ENCODE results near the gene NOC4L.

The NOC4L gene

DNA sequence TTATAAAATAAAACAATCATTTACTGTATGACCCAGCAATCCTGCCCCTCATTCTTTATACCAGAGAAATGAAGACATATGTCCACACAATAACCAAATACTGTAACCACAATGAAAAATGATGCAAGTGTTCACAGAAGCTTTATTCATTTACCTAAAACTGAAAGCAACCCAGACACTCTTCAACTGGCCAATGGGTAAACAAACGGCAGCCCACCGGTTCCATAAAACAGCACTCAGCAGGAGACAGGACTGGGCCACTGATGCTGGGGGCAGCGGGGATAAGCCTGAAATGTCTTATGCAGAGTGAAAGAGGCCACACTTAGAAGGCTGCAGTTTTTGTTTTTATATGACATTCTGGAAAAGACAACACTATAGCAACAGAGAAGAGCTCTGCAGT lies 15.2 kb upstream of the NOC4L start:
- no peak for TF ChIP-seq ZBTB7A (IDR thresholded peaks at IDR 0.05; ENCODE audit: low read depth)
- no peak for TF ChIP-seq TAF1 (IDR thresholded peaks at IDR 0.05; ENCODE audit: low read depth)

DNA sequence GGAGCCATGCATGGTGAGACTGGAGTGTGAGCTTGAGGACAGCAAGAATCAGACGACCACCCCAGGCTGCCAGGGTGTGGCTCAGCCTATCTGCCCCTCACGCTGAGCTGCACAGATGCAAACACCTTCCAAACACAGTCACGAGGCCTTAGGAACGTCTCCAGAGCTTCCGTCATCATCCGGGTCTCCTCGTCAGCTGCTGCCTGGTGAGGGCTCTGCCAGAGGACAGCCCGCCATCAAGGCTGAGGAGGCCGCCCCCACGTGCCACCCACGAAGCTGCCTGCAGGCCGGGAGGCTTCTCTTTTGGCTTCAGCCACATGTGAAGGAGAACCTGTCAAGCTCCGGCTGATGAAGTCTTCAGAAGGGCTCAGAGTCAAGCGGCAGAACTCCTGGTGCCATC lies 13.6 kb upstream of the NOC4L start:
- TF ChIP-seq, protein P1, sequence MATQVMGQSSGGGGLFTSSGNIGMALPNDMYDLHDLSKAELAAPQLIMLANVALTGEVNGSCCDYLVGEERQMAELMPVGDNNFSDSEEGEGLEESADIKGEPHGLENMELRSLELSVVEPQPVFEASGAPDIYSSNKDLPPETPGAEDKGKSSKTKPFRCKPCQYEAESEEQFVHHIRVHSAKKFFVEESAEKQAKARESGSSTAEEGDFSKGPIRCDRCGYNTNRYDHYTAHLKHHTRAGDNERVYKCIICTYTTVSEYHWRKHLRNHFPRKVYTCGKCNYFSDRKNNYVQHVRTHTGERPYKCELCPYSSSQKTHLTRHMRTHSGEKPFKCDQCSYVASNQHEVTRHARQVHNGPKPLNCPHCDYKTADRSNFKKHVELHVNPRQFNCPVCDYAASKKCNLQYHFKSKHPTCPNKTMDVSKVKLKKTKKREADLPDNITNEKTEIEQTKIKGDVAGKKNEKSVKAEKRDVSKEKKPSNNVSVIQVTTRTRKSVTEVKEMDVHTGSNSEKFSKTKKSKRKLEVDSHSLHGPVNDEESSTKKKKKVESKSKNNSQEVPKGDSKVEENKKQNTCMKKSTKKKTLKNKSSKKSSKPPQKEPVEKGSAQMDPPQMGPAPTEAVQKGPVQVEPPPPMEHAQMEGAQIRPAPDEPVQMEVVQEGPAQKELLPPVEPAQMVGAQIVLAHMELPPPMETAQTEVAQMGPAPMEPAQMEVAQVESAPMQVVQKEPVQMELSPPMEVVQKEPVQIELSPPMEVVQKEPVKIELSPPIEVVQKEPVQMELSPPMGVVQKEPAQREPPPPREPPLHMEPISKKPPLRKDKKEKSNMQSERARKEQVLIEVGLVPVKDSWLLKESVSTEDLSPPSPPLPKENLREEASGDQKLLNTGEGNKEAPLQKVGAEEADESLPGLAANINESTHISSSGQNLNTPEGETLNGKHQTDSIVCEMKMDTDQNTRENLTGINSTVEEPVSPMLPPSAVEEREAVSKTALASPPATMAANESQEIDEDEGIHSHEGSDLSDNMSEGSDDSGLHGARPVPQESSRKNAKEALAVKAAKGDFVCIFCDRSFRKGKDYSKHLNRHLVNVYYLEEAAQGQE (IDR thresholded peaks at IDR 0.05; ENCODE audit: low read depth) = no peak
- no peak for TF ChIP-seq ZBTB7A (IDR thresholded peaks at IDR 0.05; ENCODE audit: low read depth)

DNA sequence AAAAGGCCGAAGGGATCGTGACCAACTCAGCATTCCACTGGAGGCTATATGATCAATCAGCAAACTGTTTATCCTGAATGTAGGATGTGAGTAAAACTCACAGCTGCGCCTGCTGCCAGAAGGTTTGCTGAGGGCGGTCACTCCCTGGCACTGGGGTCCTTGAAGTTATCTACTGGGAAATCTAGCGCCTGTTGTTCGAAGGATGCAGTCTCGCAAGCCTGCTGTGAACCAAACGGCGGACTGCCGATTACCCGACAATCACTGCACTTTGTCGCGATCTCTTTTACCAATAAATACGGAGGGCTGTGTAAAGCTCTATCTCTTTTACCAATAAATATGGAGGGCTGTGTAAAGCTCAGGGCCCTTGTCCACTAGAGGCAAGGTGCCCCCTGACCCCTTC lies 13.0 kb upstream of the NOC4L start:
- TF ChIP-seq CEBPB (IDR thresholded peaks at IDR 0.05) (no peak), FOXM1 (IDR thresholded peaks at IDR 0.05; ENCODE audit: borderline replicate concordance, low read depth) (no peak)

GRCh38 chr12:132131952-132132351 lies 12.3 kb upstream of the NOC4L start:
- TF ChIP-seq TAF1 (IDR thresholded peaks at IDR 0.05; ENCODE audit: low read depth) = no peak
- TF ChIP-seq ZBTB7A (IDR thresholded peaks at IDR 0.05; ENCODE audit: low read depth) = no peak
- TF ChIP-seq, protein P1 (IDR thresholded peaks at IDR 0.05; ENCODE audit: low read depth) = no peak
- no peak for TF ChIP-seq EP300 (IDR thresholded peaks at IDR 0.05; ENCODE audit: borderline replicate concordance)
- no peak for TF ChIP-seq CEBPB (IDR thresholded peaks at IDR 0.05)
- no peak for TF ChIP-seq RAD21 (IDR thresholded peaks at IDR 0.05; ENCODE audit: low read depth)
- TF ChIP-seq FOXM1 (IDR thresholded peaks at IDR 0.05; ENCODE audit: borderline replicate concordance, low read depth) = no peak
- TF ChIP-seq CREB1 (IDR thresholded peaks at IDR 0.05; ENCODE audit: low read depth) = no peak

DNA sequence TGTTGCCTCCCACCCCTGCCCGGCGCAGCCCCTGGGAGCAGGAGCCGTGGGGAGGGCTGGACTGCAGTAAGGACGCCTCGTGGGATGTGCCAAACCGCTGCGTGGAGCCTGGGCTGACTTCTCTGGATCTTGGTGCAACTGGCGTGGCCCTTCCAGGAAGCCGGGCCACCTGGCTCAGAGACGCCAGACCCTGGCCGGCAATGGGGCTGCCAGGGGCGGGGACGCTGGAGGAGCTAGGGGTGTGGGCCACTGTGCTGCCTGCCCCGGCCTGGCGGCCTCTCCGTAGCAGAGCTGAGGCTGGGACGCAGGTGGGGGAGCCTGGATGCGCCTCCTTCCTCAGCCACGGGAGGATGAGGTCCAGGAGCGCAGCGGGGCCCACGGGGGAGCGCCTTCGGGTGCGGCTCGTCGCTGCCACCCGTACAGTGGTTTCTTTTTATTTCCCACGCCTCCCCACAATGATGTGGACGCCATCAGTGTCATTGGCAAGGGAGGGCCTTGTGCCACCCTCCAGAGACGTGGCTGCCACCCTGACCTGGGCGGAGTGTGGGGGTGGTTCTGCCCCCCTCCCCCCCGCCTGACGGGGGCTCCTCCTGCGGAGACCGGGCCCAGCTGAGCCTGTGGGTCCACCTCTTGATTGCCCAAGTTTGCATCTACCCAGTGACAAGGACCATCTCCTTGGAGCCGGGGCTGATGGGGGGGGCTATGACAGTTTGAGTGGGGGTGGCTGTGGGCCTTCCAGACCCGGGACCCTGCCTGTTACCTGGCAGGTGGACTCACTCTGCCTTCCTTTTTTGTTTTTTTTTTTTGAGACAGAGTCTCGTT lies 11.4 kb upstream of the NOC4L start:
- TF ChIP-seq RAD21 (IDR thresholded peaks at IDR 0.05; ENCODE audit: low read depth) (no peak), EGR1 (IDR thresholded peaks at IDR 0.05) (no peak), NFIC (IDR thresholded peaks at IDR 0.05) (no peak), YY1 (IDR thresholded peaks at IDR 0.05; ENCODE audit: low read depth) (no peak), CREB1 (IDR thresholded peaks at IDR 0.05; ENCODE audit: low read depth) (no peak), ZBTB7A (IDR thresholded peaks at IDR 0.05; ENCODE audit: low read depth) (no peak), TAF1 (IDR thresholded peaks at IDR 0.05; ENCODE audit: low read depth) (no peak), TCF12 (IDR thresholded peaks at IDR 0.05; ENCODE audit: low read depth) (no peak), TEAD4 (IDR thresholded peaks at IDR 0.05) (no peak), CEBPB (IDR thresholded peaks at IDR 0.05) (no peak), EP300 (IDR thresholded peaks at IDR 0.05; ENCODE audit: borderline replicate concordance) (no peak), FOXM1 (IDR thresholded peaks at IDR 0.05; ENCODE audit: borderline replicate concordance, low read depth) (no peak)
- TF ChIP-seq, protein P1 (IDR thresholded peaks at IDR 0.05; ENCODE audit: low read depth) = no peak
- TF ChIP-seq, protein P2, sequence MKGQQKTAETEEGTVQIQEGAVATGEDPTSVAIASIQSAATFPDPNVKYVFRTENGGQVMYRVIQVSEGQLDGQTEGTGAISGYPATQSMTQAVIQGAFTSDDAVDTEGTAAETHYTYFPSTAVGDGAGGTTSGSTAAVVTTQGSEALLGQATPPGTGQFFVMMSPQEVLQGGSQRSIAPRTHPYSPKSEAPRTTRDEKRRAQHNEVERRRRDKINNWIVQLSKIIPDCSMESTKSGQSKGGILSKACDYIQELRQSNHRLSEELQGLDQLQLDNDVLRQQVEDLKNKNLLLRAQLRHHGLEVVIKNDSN (IDR thresholded peaks at IDR 0.05) = no peak
- TF ChIP-seq, protein P3, sequence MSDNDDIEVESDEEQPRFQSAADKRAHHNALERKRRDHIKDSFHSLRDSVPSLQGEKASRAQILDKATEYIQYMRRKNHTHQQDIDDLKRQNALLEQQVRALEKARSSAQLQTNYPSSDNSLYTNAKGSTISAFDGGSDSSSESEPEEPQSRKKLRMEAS (IDR thresholded peaks at IDR 0.05) = no peak

Data from Ishikawa (cell line).